Neutrophil (primary cell): ENCODE measurements around the gene KIFAP3.

ENCODE experiments used
- H3K27ac ChIP-seq: fragments of 200-600 bp; sonication (generic); 2 replicates; pipeline ENCODE4 v1.5.1; 2016; ENCODE audit warnings: mild to moderate bottlenecking, moderate library complexity
- H3K27me3 ChIP-seq: fragments of 200-600 bp; sonication (generic); 2 replicates; pipeline ENCODE4 v1.6.0; 2016; ENCODE audit warnings: mild to moderate bottlenecking
- H3K36me3 ChIP-seq: fragments of 200-600 bp; sonication (generic); 2 replicates; pipeline ENCODE4 v1.5.1; 2017
- H3K4me1 ChIP-seq, 2 experiments: fragments of 200-600 bp in 1 of 2; sonication (generic) in 1 of 2; 1 replicate in 1 of 2; 2 replicates in 1 of 2; pipeline versions ENCODE4 v1.5.1 to v1.6.1; 2013 to 2016; ENCODE audit warnings: low read depth in 1 of 2, low read length in 1 of 2, mild to moderate bottlenecking in 1 of 2, moderate library complexity in 1 of 2; ENCODE audit not compliant: control insufficient read depth in 1 of 2, insufficient read depth in 1 of 2
- H3K4me3 ChIP-seq, 2 experiments: fragments of 200-600 bp in 1 of 2; sonication (generic) in 1 of 2; 1 replicate in 1 of 2; 2 replicates in 1 of 2; pipeline ENCODE4 v1.5.1; 2013 to 2016; ENCODE audit warnings: low read depth in 1 of 2, low read length in 1 of 2, mild to moderate bottlenecking in 1 of 2, moderate library complexity in 1 of 2
- H3K9me3 ChIP-seq: fragments of 200-600 bp; sonication (generic); 2 replicates; pipeline ENCODE4 v1.5.1; 2016
- TF ChIP-seq, protein P1 (sequence below): fragments of 200-600 bp; sonication (generic); IDR thresholded peaks from 2 replicates; pipeline ENCODE4 v1.5.1; 2016; ENCODE audit warnings: antibody characterized with exemption

Gene KIFAP3

DNA sequence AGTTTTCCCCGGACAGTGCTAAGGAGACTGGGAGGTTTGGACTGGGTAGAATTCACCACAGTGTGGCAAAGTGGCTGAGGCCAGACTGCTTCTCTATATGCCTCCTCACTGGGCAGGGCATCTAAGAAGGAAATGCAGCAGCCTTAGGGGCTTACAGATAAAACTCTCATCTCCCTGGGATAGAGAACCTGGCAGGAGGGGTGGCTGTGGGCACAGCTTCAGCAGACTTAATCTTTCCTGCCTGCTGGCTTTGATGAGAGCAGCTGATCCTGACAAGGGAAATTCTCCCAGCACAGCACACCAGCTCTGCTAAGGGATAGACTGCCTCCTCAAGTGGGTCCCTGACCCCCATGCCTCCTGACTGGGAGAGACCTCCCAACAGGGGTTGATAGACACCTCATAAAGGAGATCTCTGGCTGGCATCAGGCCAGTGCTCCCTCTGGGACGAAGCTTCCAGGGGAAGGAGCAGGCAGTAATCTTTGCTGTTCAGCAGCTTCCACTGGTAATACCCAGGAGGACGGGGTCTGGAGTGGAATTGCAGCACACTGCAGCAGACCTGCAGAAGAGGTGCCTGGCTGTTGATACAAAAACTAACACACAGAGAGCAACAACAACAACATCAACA lies 25.2 kb downstream of the KIFAP3 start:
- no peaks in the 10 kb centered on the region for H3K4me1 ChIP-seq
- no peak overlapping the region for H3K27ac ChIP-seq
- H3K4me3 ChIP-seq = no peak overlapping the region
- no peaks in the 10 kb centered on the region for H3K36me3 ChIP-seq
- TF ChIP-seq, protein P1, sequence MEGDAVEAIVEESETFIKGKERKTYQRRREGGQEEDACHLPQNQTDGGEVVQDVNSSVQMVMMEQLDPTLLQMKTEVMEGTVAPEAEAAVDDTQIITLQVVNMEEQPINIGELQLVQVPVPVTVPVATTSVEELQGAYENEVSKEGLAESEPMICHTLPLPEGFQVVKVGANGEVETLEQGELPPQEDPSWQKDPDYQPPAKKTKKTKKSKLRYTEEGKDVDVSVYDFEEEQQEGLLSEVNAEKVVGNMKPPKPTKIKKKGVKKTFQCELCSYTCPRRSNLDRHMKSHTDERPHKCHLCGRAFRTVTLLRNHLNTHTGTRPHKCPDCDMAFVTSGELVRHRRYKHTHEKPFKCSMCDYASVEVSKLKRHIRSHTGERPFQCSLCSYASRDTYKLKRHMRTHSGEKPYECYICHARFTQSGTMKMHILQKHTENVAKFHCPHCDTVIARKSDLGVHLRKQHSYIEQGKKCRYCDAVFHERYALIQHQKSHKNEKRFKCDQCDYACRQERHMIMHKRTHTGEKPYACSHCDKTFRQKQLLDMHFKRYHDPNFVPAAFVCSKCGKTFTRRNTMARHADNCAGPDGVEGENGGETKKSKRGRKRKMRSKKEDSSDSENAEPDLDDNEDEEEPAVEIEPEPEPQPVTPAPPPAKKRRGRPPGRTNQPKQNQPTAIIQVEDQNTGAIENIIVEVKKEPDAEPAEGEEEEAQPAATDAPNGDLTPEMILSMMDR = no peak
- no peaks in the 10 kb centered on the region for H3K27me3 ChIP-seq
- H3K9me3 ChIP-seq = no peaks in the 10 kb centered on the region

DNA sequence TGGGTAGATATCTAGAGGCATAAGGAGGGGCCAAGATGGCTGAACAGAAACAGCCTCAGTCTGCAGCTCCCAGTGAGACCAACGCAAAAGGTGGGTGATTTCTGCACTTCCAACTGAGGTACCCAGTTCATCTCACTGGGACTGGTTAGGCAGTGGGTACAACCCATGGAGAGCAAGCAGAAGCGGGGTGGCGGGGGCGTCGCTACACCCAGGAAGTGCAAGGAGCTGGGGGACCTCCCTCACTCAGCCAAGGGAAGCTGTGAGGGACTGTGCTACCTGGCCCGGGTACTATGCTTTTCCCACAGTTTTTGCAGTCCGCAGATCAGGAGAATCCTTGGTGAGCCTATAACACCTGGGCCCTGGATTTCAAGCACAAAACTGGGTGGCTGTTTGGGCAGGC lies 26.0 kb downstream of the KIFAP3 start:
- H3K4me3 ChIP-seq = no peak overlapping the region
- no peaks in the 10 kb centered on the region for H3K9me3 ChIP-seq
- H3K27me3 ChIP-seq = no peaks in the 10 kb centered on the region
- TF ChIP-seq, protein P1 = no peak
- H3K4me1 ChIP-seq = no peaks in the 10 kb centered on the region
- H3K27ac ChIP-seq = no peak overlapping the region
- no peaks in the 10 kb centered on the region for H3K36me3 ChIP-seq

DNA sequence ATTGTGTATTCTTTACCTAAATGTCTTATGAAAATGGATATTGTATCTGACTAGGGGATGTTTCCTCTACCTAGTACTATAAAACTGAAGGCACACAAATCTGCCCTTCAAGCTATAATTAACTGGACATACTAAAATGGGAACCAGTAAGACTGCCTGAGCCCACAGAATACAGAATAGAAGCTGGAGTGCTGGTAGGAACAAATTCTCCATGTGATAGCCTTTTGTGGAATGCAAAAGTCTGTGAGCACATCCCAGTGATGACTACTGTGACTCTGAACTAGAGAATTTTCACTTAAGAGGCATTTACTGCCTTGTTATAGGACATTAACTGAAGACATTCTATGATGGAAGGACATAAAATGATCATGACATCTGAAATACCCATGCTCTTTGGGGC lies 30.3 kb downstream of the KIFAP3 start:
- TF ChIP-seq, protein P1 = no peak
- Histone ChIP-seq H3K4me3 (no peak overlapping the region), H3K9me3 (no peaks in the 10 kb centered on the region), H3K27ac (no peak overlapping the region), H3K4me1 (no peaks in the 10 kb centered on the region), H3K36me3 (no peaks in the 10 kb centered on the region), H3K27me3 (no peaks in the 10 kb centered on the region)

DNA sequence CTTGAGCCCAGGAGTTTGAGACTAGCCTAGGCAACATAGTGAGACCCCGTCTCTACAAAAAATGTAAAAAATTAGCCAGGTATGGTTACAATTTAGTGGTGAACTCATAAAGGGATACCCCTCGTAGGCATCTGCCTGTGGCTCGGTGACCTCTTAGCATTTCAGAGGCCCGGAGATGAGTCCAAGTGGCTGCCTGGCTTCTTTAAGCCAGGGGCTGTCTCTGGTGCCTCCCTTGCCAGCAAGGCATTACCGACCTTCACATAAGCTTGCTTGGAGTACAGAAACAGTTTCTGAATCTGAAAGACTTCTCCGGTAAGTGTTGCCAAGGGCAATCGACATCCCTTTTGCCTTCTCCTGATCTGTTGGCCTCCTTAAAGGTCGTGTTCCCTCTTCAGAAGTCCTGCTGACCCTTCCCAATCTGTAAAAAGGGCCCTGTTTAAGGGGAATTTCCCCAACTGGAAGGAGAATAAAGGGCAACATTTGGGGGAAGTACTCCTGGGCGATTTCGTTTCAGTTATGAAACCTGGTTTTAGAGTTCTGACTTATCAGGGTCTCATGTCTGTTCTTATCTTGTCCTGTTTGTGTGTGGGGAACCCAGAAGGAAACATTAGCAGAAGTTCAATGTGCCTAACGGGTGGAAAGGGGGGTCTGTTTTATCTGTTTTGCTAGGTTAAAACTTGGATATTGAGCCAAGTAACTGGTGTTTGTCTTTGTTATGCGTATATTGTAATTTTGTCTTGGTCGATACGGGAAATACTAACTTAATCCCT lies 32.9 kb downstream of the KIFAP3 start:
- no peaks in the 10 kb centered on the region for H3K36me3 ChIP-seq
- H3K27me3 ChIP-seq = no peaks in the 10 kb centered on the region
- no peak overlapping the region for H3K27ac ChIP-seq
- TF ChIP-seq, protein P1 = no peak
- no peaks in the 10 kb centered on the region for H3K4me1 ChIP-seq
- H3K9me3 ChIP-seq = no peaks in the 10 kb centered on the region
- H3K4me3 ChIP-seq = no peak overlapping the region

DNA sequence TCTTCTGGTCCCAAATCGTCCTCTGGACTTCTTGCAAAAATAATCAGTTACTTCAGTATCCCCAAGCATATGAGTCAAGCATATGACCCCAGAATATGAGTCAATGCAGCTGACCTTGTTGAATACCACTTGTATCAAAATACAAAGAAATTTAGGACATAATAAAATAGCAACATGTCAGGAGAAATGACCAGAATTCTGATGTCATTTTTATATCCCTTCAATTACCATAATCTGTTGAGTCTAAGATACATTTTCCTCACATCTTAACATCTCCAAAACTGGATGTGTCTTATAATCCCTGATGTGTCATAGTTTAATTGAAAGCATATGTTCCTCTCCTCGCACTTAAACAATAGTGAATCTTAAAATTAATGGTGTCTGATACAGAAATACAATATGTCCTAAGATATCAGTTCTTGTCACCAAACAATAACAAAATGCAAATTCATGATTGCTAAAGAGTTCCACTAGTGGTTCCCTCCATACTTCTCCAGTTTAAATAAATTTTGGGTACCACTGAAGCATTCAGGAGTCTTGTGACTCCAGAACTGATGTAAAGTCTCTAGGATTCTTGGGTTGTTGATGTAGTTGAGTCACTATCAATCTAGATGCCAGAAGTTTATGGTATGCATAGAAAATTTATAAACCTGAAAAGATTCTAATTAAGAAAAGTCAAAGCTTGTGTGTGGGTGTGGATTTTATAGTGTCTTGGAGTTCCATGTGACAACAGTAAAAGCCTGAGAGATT lies 41.8 kb downstream of the KIFAP3 start:
- Histone ChIP-seq H3K27me3 (no peaks in the 10 kb centered on the region), H3K4me1 (no peaks in the 10 kb centered on the region), H3K9me3 (peaks cover 3% of the 10 kb centered on the region), H3K36me3 (no peaks in the 10 kb centered on the region), H3K4me3 (no peak overlapping the region), H3K27ac (no peak overlapping the region)
- TF ChIP-seq, protein P1 = no peak
